IPS-15b (cell line): ENCODE measurements around the gene NLRP6.
"Not testable (repeated sequence)": the region's sequence is repeated elsewhere in the genome, so short reads cannot be mapped to it uniquely, and the experiment has no call there.

Source experiments
- H3K27me3 ChIP-seq: one replicate; pipeline ENCODE4 v1.6.1; 2013; ENCODE audit warnings: low read length; ENCODE audit not compliant: control insufficient read depth, insufficient read depth
- H3K36me3 ChIP-seq: one replicate; pipeline ENCODE4 v1.6.1; 2013; ENCODE audit warnings: low read length; ENCODE audit not compliant: control insufficient read depth, insufficient read depth
- H3K4me1 ChIP-seq: one replicate; pipeline ENCODE4 v1.6.1; 2013; ENCODE audit warnings: mild to moderate bottlenecking, low read length; ENCODE audit not compliant: control insufficient read depth, insufficient read depth
- H3K4me3 ChIP-seq: one replicate; pipeline ENCODE4 v1.5.1; 2013; ENCODE audit warnings: low read depth, low read length
- H3K9ac ChIP-seq: one replicate; pipeline ENCODE4 v1.6.1; 2013; ENCODE audit warnings: low read depth, mild to moderate bottlenecking, low read length
- H3K9me3 ChIP-seq: one replicate; pipeline ENCODE4 v1.6.1; 2013; ENCODE audit warnings: mild to moderate bottlenecking, low read length; ENCODE audit not compliant: control insufficient read depth, insufficient read depth

NLRP6 gene

DNA sequence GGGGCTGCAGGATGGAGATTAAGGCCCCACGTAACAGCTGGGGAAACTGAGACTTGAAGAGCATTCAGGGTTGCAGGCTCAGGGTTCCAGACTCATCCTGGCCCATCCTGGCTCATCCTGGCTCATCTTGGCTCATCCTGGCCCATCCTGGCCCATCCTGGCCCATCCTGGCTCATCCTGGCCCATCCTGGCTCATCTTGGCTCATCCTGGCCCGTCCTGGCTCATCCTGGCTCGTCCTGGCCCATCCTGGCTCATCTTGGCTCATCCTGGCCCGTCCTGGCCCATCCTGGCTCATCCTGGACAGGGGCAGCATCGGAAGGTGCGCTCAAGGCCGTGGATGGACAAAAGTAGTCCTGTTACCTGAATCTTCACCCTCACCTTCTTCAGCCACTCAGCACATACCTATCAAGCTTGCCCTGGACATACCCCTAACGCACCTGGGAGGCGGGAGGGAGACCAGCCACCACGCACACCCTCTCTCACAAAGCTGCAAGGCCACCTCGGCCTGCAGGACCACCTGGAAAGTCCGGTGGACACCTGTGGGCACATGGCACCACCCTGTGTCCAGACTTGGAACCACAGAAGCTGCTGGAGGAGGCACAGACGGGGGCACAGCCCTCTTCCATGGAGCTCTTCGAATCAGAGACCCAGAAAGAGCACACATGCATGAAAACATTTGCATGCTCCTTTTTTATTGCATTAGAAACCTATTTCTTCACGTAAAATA is 20.3 kb upstream of the NLRP6 start:
- Histone ChIP-seq H3K36me3 (peaks cover 9% of the 10 kb centered on the region), H3K9me3 (no peaks in the 10 kb centered on the region), H3K4me3 (no peak overlapping the region), H3K27me3 (no peaks in the 10 kb centered on the region), H3K4me1 (no peaks in the 10 kb centered on the region), H3K9ac (no peak overlapping the region)

DNA sequence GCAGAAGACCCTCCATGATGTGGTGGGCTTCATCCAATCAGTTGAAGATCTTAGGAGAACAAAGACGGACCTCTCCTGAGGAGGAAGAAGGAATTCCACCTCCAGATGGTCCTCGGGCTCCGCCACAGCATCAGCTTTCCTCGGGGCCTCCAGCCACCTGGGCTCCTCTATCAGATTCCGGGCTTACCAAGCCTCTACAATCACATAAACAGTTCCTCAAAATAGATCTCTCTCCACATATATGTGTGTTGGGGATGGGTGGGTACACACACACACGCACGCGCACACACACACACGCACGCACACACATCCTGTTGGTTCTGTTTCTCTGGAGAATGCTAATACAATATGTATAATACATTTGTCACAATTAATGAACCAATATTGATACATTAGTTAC is 18.8 kb upstream of the NLRP6 start:
- H3K9me3 ChIP-seq, result no peaks in the 10 kb centered on the region
- H3K9ac ChIP-seq, result no peak overlapping the region

DNA sequence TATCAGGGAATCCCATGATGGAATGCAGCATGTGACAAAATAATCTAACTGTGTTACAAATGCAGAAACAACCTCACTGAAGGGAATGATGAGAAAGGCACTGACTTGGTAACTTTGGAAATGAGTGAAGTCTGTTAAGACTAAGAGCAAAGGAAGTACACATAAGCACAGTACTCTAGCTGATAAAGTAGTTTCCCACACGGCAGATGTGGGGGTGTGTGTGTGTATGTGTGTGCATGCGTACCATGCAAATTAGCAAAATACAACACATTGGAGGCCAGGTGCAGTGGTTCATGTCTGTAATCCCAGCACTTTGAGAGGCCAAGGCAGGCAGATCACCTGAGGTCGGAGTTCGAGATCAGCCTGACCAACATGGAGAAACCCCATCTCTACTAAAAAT is 16.6 kb upstream of the NLRP6 start:
- Histone ChIP-seq H3K4me1 (peaks cover under 1% of the 10 kb centered on the region), H3K9me3 (no peaks in the 10 kb centered on the region), H3K9ac (no peak overlapping the region), H3K27me3 (no peaks in the 10 kb centered on the region), H3K4me3 (no peak overlapping the region), H3K36me3 (no peaks in the 10 kb centered on the region)

More for the DNA sequence above, 18.8 kb upstream of the NLRP6 start:
- H3K36me3 ChIP-seq, result no peaks in the 10 kb centered on the region
- no peak overlapping the region for H3K4me3 ChIP-seq
- H3K27me3 ChIP-seq, result no peaks in the 10 kb centered on the region
- no peaks in the 10 kb centered on the region for H3K4me1 ChIP-seq

DNA sequence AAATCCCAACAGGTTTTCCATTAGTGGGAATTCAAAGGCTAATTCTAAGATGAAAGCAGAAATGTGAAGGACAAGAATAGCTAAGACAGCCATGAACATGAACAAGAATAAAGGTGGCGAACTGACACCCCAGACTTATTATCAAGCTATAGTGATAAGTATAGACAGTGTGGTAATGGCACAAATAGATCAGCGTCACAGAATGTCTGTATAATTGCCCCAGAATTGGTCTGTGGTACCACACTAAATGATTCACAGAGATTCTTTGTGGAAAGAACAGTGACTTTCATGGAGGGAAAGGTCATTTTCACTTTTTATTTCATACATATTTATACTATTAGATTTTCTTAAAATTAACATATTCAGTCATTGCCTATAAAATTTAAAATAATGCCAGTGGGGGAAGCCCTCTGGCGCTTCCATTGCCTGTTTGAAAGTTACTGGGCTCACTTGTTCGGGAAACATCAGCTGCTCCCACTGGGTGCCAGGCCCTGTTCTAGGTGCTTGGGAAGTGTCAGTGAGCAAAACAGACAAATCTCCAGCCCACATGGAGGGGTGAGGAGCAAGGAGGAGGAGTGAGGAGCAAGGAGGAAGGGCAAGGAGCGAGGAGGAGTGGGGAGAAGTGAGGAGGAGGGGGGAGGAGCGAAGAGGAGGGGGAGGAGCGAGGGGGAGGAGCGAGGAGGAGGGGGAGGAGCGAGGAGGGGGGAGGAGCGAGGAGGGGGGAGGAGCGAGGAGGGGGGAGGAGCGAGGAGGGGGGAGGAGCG is 11.3 kb upstream of the NLRP6 start:
- Histone ChIP-seq H3K36me3 (no peaks in the 10 kb centered on the region), H3K9ac (no peak overlapping the region), H3K4me1 (peaks cover 11% of the 10 kb centered on the region), H3K27me3 (peaks cover 3% of the 10 kb centered on the region), H3K4me3 (peak overlapping the region; percentile 13), H3K9me3 (no peaks in the 10 kb centered on the region)

DNA sequence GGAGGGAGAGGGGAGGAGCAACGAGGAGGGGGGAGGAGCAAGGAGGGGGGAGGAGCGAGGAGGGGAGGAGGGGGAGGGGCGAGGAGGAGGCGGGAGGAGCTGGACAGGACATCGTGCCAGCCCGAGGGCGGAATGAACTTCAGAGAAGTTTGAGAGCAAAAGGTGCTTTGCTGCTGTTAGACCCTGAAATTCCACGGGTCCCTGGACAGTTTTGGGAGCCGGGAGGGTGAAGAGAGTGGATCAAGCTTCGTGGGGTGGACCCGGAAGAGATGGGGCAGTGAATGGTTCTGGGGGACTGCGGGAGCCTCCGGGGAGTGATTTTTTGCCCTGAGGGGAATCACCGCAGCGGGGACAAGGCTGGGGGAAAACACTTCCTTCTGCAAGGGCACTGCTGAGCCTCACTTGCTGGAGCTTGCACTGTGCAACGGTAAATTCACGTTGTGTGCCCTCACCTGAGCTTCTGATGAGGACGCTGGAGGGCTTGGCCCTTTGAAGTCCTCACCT is 10.7 kb upstream of the NLRP6 start:
- H3K9me3 ChIP-seq, result no peaks in the 10 kb centered on the region
- no peaks in the 10 kb centered on the region for H3K36me3 ChIP-seq
- H3K9ac ChIP-seq, result no peak overlapping the region
- H3K27me3 ChIP-seq, result peaks cover 3% of the 10 kb centered on the region
- peaks cover 11% of the 10 kb centered on the region for H3K4me1 ChIP-seq
- peak overlapping the region; percentile 67 for H3K4me3 ChIP-seq

DNA sequence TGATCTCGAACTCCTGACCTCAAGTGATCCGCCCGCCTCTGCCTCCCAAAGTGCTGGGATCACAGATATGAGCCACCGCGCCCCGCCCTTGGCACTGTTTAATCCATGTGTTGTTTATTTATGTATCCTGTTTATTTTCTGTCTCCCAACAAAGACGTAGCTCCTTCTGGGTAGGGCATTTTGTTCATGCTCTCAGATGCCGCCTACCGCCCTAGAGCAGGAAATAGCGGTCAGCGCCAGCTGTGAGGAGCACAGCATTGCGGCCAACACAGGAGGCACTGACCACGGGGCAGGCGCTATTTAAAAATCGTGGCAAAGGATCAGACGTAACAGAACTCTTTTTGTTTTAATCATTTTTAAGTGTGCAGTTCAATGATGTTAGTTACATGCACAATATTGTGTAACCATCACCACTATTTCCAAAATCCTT is 9.5 kb upstream of the NLRP6 start:
- H3K27me3 ChIP-seq, result not testable (repeated sequence)
- peak overlapping the region; percentile 67 for H3K4me3 ChIP-seq

DNA sequence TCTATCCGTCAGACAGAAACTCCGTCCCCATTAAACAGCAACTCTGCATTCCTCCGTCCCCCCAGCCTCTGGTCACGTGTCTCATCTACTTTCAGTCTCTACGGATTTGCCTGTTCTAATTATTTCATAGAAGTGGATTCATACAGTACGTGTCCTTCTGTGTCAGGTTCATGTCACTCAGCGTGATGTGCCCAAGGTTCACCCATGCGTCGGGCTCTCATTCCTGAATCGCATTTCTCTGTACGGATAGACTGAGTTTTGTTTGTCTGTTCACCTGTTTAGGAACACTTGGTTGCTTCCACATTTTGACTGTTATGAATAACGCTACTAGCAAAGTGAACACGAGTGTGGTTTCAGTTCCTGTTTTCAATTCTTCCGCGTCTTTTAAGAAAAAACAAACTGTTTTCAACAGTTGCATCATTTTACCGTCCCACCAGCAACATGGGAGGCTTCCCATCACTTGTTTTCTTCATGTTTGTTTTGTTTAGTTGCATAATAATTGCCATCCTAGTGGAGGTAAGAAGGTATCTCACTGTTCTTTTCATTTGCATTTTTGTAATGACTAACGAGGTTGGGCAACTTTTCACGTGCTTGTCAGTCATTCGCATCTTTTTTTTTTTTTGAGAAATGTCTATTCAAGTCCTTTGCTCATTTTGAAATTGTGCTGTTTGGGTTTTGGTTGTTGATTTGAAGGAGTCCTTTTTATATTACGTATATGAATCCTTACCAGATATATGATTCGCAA is 8.9 kb upstream of the NLRP6 start:
- H3K9ac ChIP-seq, result no peak overlapping the region

More for the DNA sequence above, 9.5 kb upstream of the NLRP6 start:
- not testable (repeated sequence) for H3K9ac ChIP-seq, H3K9me3 ChIP-seq, H3K36me3 ChIP-seq
- H3K4me1 ChIP-seq, result peaks cover 11% of the 10 kb centered on the region

DNA sequence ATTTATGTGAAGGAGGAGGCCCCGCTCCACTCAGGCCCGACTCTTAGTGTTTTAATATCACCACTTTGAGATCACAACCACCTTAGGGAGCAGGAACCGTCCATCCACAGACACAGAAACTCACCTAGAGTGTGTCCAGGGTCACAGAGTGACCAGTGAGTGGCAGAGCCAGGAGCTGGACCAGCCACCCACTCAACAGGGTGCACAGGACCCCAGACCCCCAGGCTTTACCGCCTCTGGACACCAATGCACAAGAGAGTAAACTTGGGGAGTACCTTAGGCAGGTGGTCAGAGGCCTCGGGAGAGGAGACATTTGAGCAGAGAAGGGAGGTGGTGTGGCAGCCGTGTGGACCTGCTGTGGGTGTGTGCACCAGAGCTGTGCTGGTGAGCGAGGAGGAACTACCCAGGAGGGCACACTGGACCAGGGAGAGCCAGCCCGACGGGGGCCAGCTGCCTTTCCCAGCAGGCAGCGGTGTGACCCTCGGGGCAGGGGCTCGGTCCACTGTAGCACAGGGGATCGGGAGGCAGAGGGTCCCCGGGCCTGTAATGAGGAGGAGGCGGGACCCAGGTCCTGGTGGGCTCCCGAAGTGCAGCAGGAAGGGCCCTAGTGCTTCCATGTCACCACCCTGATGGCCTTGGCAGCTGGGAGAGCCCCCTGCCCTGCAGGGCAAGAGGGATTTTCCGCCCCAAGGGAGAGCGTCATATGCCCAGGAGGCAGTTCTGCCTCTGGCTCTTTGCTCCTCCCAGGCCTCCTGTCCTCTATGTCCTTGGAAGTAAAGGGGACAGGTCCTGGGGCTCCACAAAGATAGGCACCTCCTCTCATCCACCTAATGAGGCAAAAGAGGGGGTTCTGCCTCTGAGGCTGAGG is 7.5 kb upstream of the NLRP6 start:
- Histone ChIP-seq H3K36me3 (no peaks in the 10 kb centered on the region), H3K27me3 (peaks cover 3% of the 10 kb centered on the region), H3K9ac (no peak overlapping the region), H3K9me3 (no peaks in the 10 kb centered on the region), H3K4me1 (peaks cover 14% of the 10 kb centered on the region), H3K4me3 (no peak overlapping the region)

More for the DNA sequence above, 8.9 kb upstream of the NLRP6 start:
- Histone ChIP-seq H3K36me3 (no peaks in the 10 kb centered on the region), H3K4me3 (peak overlapping the region; percentile 67), H3K9me3 (no peaks in the 10 kb centered on the region), H3K4me1 (peaks cover 11% of the 10 kb centered on the region), H3K27me3 (peaks cover 3% of the 10 kb centered on the region)

DNA sequence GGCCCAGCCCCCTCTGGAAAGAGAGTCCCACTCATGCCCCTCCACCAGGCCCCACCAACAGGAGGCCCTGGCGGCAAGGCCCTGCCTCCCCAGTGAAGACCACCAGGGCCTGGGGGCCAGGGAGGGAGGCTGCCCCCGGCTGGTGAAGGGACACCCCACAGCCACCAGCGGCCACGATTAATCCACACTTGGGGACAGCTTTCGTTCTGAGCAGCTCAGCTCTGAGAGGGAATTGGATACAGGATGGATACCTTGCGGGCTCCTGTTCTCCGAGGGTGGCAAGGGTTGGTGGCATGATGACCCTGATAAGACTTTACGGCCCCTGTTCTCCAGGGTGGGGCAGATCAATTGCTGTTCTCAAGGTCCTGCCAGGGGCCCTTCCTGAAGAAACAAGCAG is 6.9 kb upstream of the NLRP6 start:
- no peaks in the 10 kb centered on the region for H3K9me3 ChIP-seq
- H3K36me3 ChIP-seq, result no peaks in the 10 kb centered on the region
- H3K9ac ChIP-seq, result no peak overlapping the region
- peaks cover 3% of the 10 kb centered on the region for H3K27me3 ChIP-seq
- H3K4me1 ChIP-seq, result peaks cover 14% of the 10 kb centered on the region
- no peak overlapping the region for H3K4me3 ChIP-seq

DNA sequence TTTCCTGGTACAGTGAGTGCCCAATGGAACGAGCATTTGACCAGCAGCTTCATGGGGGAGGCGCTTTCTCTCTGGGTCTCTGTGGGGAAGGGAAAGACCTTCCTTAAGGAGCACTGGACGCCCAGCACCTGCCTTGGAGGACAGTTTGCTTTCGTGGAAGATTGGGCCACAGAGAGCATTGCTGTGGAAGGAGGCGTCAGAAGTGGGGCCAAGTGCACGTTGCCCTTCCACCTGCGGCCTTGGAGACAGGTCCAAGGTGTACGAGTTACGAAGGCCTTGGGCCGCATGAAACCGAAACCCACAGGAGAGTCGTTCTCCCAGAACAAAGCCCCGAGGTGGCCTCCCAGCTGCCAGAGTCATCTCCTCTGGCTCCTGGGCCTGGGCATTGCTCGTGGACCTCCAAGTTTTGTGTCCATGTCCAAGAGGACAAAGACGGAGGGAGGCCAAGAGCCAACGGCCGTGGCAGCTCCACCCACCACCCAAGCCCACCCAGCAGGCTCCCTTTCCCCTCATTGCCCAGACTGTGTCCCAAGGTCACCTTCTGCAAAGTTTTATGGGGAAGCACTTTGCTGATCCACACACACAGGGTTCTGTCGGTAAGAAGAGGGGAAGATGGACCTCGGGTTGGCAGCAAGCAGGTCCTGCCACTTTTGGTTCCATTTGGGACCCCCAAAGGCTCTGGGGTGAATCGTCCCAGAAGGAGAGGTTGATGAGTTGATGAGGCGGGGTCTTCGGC is 5.8 kb upstream of the NLRP6 start:
- no peaks in the 10 kb centered on the region for H3K9me3 ChIP-seq
- no peaks in the 10 kb centered on the region for H3K36me3 ChIP-seq
- H3K4me3 ChIP-seq, result no peak overlapping the region
- H3K9ac ChIP-seq, result no peak overlapping the region
- H3K4me1 ChIP-seq, result peaks cover 12% of the 10 kb centered on the region
- peaks cover 3% of the 10 kb centered on the region for H3K27me3 ChIP-seq
